Muscle layer of duodenum (tissue), 2 donors: ENCODE results near the gene MACROD1.

ENCODE experiments used
- H3K27ac ChIP-seq: one replicate; pipeline ENCODE4 v1.7.0; 2013; ENCODE audit warnings: mild to moderate bottlenecking, low read length
- H3K27me3 ChIP-seq: one replicate; pipeline ENCODE4 v1.7.0; 2013; ENCODE audit warnings: low read depth, mild to moderate bottlenecking, control low read depth, low read length
- H3K36me3 ChIP-seq, 2 donors: one replicate each; pipeline ENCODE4 v1.7.0; 2013; ENCODE audit warnings: low read length in 2 of 2, control low read depth in 1 of 2, mild to moderate bottlenecking in 1 of 2; ENCODE audit not compliant: insufficient read depth in 2 of 2, control insufficient read depth in 1 of 2
- H3K4me1 ChIP-seq, 2 donors: one replicate each; pipeline ENCODE4 v1.7.0; 2013; ENCODE audit warnings: low read length in 2 of 2, mild to moderate bottlenecking in 2 of 2, control low read depth in 1 of 2, moderate library complexity in 1 of 2; ENCODE audit not compliant: insufficient read depth in 2 of 2, control insufficient read depth in 1 of 2
- H3K4me3 ChIP-seq, 2 donors: one replicate each; pipeline ENCODE4 v1.7.0; 2013; ENCODE audit warnings: low read length in 2 of 2, low read depth in 1 of 2, mild to moderate bottlenecking in 1 of 2
- H3K9me3 ChIP-seq, 2 donors: one replicate each; pipeline ENCODE4 v1.7.0; 2013; ENCODE audit warnings: low read length in 2 of 2, control low read depth in 1 of 2, mild to moderate bottlenecking in 1 of 2; ENCODE audit not compliant: control insufficient read depth in 1 of 2
- donor health status: healthy.

Gene MACROD1

GRCh38 chr11:64204080-64204440 lies 38.1 kb upstream of the MACROD1 start:
- H3K27ac ChIP-seq: no peak overlapping the region
- H3K4me3 ChIP-seq: no peak overlapping the region
- H3K36me3 ChIP-seq: peaks cover 38 to 63% of the 10 kb centered on the region in 2 donors
- H3K27me3 ChIP-seq: no peaks in the 10 kb centered on the region
- H3K9me3 ChIP-seq: no peaks in the 10 kb centered on the region
- H3K4me1 ChIP-seq: peaks cover 3 to 15% of the 10 kb centered on the region in 2 donors

GRCh38 chr11:64203421-64204079 lies 37.6 kb upstream of the MACROD1 start:
- Histone ChIP-seq H3K4me1 (peaks cover 3 to 11% of the 10 kb centered on the region in 2 donors), H3K27me3 (no peaks in the 10 kb centered on the region), H3K27ac (no peak overlapping the region), H3K4me3 (no peak overlapping the region), H3K36me3 (peaks cover 38 to 68% of the 10 kb centered on the region in 2 donors), H3K9me3 (no peaks in the 10 kb centered on the region)

DNA sequence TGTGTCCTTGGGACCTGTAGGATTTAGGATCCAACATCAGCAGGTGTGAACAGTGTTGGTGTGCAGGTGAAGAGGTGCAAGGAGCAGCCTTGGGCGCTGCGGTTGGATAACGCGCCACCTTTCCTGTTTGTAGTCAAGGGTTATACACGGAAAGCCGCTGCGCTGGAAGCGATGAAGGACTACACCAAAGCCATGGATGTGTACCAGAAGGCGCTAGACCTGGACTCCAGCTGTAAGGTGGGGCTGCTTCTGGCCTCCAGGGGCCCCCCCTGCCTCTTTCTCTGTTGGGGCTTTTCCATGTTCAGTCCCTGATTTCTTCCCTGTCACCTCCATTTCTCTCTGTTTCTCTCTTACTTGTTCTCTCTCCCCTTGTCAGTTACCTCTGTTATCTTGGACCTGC lies 37.1 kb upstream of the MACROD1 start:
- Histone ChIP-seq H3K9me3 (no peaks in the 10 kb centered on the region), H3K4me3 (no peak overlapping the region), H3K4me1 (peaks cover 3 to 10% of the 10 kb centered on the region in 2 donors), H3K36me3 (peaks cover 38 to 74% of the 10 kb centered on the region in 2 donors), H3K27me3 (no peaks in the 10 kb centered on the region), H3K27ac (no peak overlapping the region)

- H3K9me3 ChIP-seq: no peaks in the 10 kb centered on the region
- H3K36me3 ChIP-seq: peaks cover 50 to 83% of the 10 kb centered on the region in 2 donors
- H3K4me3 ChIP-seq: no peak overlapping the region
- H3K27me3 ChIP-seq: no peaks in the 10 kb centered on the region
- H3K27ac ChIP-seq: no peak overlapping the region
- peaks cover 3 to 10% of the 10 kb centered on the region in 2 donors for H3K4me1 ChIP-seq
Measured at GRCh38 chr11:64201543-64201942, 35.6 kb upstream of the MACROD1 start.

GRCh38 chr11:64198511-64198910 lies 32.6 kb upstream of the MACROD1 start:
- Histone ChIP-seq H3K4me1 (no peaks in the 10 kb centered on the region), H3K4me3 (no peak overlapping the region), H3K36me3 (peaks cover 70 to 89% of the 10 kb centered on the region in 2 donors), H3K27me3 (no peaks in the 10 kb centered on the region), H3K9me3 (no peaks in the 10 kb centered on the region), H3K27ac (no peak overlapping the region)

- no peak overlapping the region for H3K27ac ChIP-seq
- no peaks in the 10 kb centered on the region for H3K27me3 ChIP-seq
- no peaks in the 10 kb centered on the region for H3K4me1 ChIP-seq
- H3K4me3 ChIP-seq: no peak overlapping the region
- H3K36me3 ChIP-seq: peaks cover 67 to 82% of the 10 kb centered on the region in 2 donors
- H3K9me3 ChIP-seq: no peaks in the 10 kb centered on the region
Measured at GRCh38 chr11:64196626-64197025, 30.7 kb upstream of the MACROD1 start.

DNA sequence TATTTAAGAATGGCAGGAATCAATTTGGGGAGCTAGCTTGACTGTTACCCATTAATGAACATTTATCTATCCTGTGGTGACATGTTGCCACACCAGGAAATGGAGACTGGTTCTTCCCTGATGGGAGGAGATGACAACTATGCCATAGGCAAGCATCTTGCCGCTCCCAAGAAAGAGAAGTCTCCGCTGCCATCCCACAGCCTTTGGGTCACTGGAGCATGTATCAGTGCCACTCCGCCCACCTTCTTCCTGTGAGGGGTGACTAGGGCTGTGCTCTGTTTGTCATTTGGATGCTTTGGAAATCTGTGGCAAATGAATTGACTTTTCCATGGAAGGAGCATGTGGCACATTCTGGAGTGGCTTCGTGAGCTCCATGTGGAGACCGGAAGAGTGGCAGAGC lies 26.5 kb upstream of the MACROD1 start:
- H3K4me3 ChIP-seq: no peak overlapping the region
- peaks cover 45 to 49% of the 10 kb centered on the region in 2 donors for H3K36me3 ChIP-seq
- H3K4me1 ChIP-seq: peaks cover 0 to 5% of the 10 kb centered on the region in 2 donors
- no peak overlapping the region for H3K27ac ChIP-seq
- no peaks in the 10 kb centered on the region for H3K27me3 ChIP-seq
- no peaks in the 10 kb centered on the region for H3K9me3 ChIP-seq

- Histone ChIP-seq H3K9me3 (no peaks in the 10 kb centered on the region), H3K27ac (no peak overlapping the region), H3K36me3 (no peaks in the 10 kb centered on the region), H3K27me3 (no peaks in the 10 kb centered on the region), H3K4me3 (no peak overlapping the region), H3K4me1 (peaks cover 12 to 33% of the 10 kb centered on the region in 2 donors)
Measured at GRCh38 chr11:64186492-64187165, 20.7 kb upstream of the MACROD1 start.

DNA sequence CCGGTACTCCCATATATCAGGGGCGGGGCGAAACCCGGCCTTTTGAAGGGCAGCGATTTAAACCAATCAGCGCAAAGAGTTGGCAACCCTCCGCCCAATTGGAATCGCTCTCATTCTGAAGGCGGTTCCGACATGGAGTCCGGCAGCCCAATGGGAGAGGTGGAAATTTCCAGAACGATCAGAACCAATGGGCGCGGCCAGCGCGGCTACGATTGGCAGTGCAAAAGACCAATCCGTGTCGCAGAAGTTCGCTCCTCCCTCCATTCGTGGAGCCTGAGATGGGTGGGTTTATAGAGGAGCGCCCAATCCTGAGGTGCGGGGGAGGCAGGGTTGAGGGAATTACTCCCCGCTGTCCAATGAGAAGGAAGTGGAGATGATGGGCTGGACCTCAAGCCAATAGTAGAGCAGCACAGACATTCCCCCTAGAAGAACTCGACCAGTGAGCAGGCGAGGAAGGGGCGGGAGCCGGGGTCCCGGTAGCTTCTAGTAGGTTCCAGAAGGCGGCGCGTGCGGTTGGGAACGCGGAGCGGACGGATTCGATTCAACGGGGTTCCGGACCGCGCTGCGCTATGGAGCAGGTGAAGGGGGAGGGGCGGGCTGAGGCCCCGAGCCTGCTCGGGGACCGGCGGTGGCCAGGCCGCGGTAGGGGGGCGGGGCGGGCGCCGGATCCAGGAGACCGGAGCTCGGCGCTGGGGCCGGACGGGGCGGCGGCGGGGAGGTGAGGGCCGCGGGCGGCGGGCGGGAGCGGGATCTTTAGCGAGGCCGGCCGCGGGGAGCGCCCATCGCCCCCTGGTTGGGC lies 20.0 kb upstream of the MACROD1 start, which contains the start of gene STIP1:
TSS of gene STIP1 (plus strand) at position 479 of the 799 bp plus-strand sequence. CDS start at position 570, 91 bp downstream.
- H3K27ac ChIP-seq: peak within 1 kb of the TSS; percentile 91
- no peaks in the 10 kb centered on the region for H3K36me3 ChIP-seq
- H3K9me3 ChIP-seq: no peaks in the 10 kb centered on the region
- peak within 1 kb of the TSS; percentile 74 to 78 for H3K4me3 ChIP-seq
- H3K4me1 ChIP-seq: peaks cover 17 to 40% of the 10 kb centered on the region in 2 donors
- no peaks in the 10 kb centered on the region for H3K27me3 ChIP-seq

DNA sequence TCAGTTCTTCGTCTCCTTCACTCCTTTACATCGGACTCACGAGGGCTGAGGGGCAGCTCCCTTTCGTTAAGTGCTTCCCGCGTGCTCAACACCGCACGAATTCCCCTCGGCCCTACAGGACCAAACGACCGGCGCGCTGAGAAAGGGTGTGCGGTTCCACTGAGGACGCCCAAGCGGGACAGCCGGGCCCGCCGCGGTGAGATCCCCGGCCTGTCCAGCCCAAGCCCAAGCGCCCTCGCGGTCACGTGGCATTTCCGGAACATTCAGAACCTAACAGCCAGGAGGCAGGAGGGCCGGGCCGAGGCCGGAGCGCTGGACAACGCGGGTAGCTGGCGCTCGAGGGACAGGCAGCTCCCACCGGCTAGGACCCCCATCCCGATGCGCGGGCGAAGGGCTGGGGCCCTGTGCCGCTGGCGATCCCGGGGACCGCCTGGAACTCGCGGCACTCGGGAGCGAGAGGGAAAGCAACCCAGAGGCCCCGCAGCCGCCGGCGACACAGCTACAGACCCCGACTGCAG lies 19.3 kb upstream of the MACROD1 start:
- H3K27me3 ChIP-seq: no peaks in the 10 kb centered on the region
- peaks cover 22 to 45% of the 10 kb centered on the region in 2 donors for H3K4me1 ChIP-seq
- peak overlapping the region; percentile 91 for H3K27ac ChIP-seq
- H3K36me3 ChIP-seq: no peaks in the 10 kb centered on the region
- H3K9me3 ChIP-seq: no peaks in the 10 kb centered on the region
- peak overlapping the region; percentile 74 to 78 for H3K4me3 ChIP-seq

DNA sequence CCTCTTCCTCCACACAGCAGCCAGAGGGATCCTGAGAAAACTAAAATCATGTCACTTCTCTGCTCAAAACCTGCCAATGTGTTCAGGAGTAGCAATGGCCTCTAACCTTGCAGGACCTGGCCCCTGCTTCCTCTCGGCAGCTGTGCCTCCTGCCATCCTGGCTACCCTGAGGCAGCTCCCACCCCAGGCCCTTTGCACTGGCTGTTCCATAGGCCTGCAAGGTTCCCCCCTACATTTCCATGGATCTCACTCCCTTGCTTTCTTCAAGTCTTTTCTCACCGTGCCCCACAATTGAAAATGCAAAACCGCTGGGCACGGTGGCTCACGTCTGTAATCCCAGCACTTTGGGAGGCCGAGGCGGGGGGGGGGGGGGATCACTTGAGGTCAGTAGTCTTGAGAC lies 18.0 kb upstream of the MACROD1 start:
- Histone ChIP-seq H3K4me1 (peaks cover 22 to 45% of the 10 kb centered on the region in 2 donors), H3K9me3 (no peaks in the 10 kb centered on the region), H3K36me3 (no peaks in the 10 kb centered on the region), H3K4me3 (no peak overlapping the region), H3K27ac (no peak overlapping the region), H3K27me3 (no peaks in the 10 kb centered on the region)
